Measurements from ENCODE around the gene MBD3L2.
"Not testable (repeated sequence)": the region's sequence is repeated elsewhere in the genome, so short reads cannot be mapped to it uniquely, and the experiment has no call there.

Gene MBD3L2

GRCh38 chr19:7049021-7049420, at the start of gene MBD3L2:
MBD3L2 (plus strand) TSS chr19:7049321; CDS start chr19:7049374, 53 bp downstream.
- not testable (repeated sequence) for DNase-seq

GRCh38 chr19:6999933-7000332, 49.2 kb upstream of the MBD3L2 start:
- DNase-seq: no peak

GRCh38 chr19:7000333-7000732, 48.8 kb upstream of the MBD3L2 start:
- no peak for DNase-seq

- DNase-seq: no peak
These were observed 48.3 kb upstream of the MBD3L2 start for GRCh38 chr19:7000816-7001215.

GRCh38 chr19:7004313-7004931, 44.7 kb upstream of the MBD3L2 start:
- DNase-seq: no peak

GRCh38 chr19:7006135-7006704, 42.9 kb upstream of the MBD3L2 start:
- DNase-seq: no peak

GRCh38 chr19:7007859-7008258, 41.3 kb upstream of the MBD3L2 start:
- no peak for DNase-seq

GRCh38 chr19:7010722-7011593, 38.2 kb upstream of the MBD3L2 start:
- DNase-seq: no peak

- DNase-seq: peak; percentile 39
These were observed 35.4 kb upstream of the MBD3L2 start for GRCh38 chr19:7013678-7014077.

- no peak for DNase-seq
These were observed 30.3 kb upstream of the MBD3L2 start for GRCh38 chr19:7018828-7019227.

- not testable (repeated sequence) for DNase-seq
These were observed 27.8 kb upstream of the MBD3L2 start, which contains the start of gene MBD3L2B for GRCh38 chr19:7021331-7021730. MBD3L2B (minus strand) TSS chr19:7021431; CDS start chr19:7021397, 34 bp downstream.

GRCh38 chr19:7028790-7029189, 20.3 kb upstream of the MBD3L2 start:
- DNase-seq: not testable (repeated sequence)

GRCh38 chr19:7030278-7030677, 18.8 kb upstream of the MBD3L2 start, which contains the start of gene MBD3L5:
MBD3L5 (plus strand) TSS chr19:7030578; CDS start chr19:7030612, 34 bp downstream.
- not testable (repeated sequence) for DNase-seq

- not testable (repeated sequence) for DNase-seq
These were observed 9.0 kb upstream of the MBD3L2 start, which contains the start of gene MBD3L4 for GRCh38 chr19:7040079-7040478. MBD3L4 (minus strand) TSS chr19:7040179; CDS start chr19:7040144, 35 bp downstream.

GRCh38 chr19:7041563-7041962, 7.6 kb upstream of the MBD3L2 start:
- not testable (repeated sequence) for DNase-seq

- DNase-seq: not testable (repeated sequence)
These were observed 2.3 kb downstream of the MBD3L2 start for GRCh38 chr19:7051421-7051820.

GRCh38 chr19:7052896-7053295, 3.8 kb downstream of the MBD3L2 start:
- not testable (repeated sequence) for DNase-seq

GRCh38 chr19:7054635-7055368, 5.7 kb downstream of the MBD3L2 start:
- DNase-seq: not testable (repeated sequence)

- not testable (repeated sequence) for DNase-seq
These were observed 6.6 kb downstream of the MBD3L2 start for GRCh38 chr19:7055679-7056078.

- DNase-seq: not testable (repeated sequence)
These were observed 7.2 kb downstream of the MBD3L2 start for GRCh38 chr19:7056371-7056770.

GRCh38 chr19:7058576-7058975, 9.5 kb downstream of the MBD3L2 start, which contains the start of gene MBD3L3:
MBD3L3 (minus strand) TSS chr19:7058676; CDS start chr19:7058605, 71 bp downstream.
- DNase-seq: not testable (repeated sequence)

GRCh38 chr19:7059977-7060376, 10.9 kb downstream of the MBD3L2 start:
- not testable (repeated sequence) for DNase-seq
